HG03060 (cell line): ENCODE measurements around the gene GRIA4.

Source experiments
- ATAC-seq: cut with Tn5 transposase; IDR thresholded peaks from one replicate; pipeline ENCODE4 v1.9.1; 2021; ENCODE audit warnings: low read depth, moderate number of reproducible peaks; ENCODE audit not compliant: unreplicated experiment

The GRIA4 gene

DNA sequence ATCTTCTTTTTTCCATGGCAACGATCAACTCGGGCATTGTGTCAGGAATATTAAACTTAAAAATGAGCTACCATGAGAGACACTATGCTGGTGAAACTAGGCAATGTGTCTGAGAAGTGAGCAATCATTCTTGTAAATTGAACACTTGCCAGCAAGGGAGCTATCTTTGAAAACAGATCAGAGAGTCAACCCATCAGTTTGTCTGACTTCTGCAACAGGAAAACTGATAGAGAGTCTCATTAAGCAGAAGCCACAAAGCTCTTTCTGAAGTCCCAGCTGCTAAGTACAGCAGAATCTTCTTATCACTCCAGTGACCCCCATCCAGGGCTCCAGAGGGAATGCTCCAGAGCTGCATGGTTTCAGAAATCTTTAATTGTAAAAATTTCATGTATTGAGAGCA is 297.4 kb downstream of the GRIA4 start:
- no peak for ATAC-seq

DNA sequence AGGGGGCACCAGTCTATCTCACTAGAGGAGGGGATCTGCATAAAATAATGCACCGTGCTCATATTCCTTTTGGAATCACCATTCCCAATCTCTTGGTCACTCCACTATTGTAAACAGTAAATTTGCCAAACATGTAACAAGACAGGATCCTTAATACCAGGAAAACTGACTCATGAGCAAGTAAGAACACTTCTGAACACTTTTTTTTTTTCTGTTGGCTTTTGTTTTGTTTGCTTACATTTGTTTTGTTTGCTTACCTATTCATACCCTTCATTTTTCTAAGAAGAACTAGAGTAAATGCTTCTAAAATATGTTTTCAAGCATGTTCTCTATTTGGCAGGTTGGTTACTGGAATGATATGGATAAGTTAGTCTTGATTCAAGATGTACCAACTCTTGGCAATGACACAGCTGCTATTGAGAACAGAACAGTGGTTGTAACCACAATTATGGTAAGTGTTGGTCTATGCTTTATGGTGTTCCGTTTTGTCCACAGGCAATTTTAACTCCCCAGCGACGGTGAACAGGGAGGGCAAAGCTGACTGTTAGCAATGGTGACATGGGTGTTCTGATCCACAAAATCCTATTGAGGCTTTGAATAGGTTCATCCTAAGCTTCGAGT is 300.3 kb downstream of the GRIA4 start:
- no peak for ATAC-seq

GRCh38 chr11:105911454-105911853 is 301.6 kb downstream of the GRIA4 start:
- no peak for ATAC-seq

DNA sequence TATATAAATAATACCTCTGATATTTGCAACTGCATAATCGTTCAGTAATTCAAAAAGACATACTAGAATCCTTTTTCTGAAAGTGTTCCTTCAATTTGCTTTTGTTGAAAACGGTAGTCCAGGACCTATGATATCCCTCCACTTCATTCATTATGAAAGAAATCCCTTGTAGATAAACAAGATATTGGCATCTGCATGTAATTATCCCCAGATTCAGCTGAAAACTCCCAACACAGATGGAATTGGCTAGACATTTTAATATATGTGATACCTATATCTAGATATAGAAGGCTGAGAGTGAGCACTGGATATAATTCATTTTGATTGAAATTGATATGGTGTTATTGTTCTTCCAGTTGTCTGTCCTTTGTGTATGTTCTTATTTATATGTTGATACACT is 302.8 kb downstream of the GRIA4 start:
- ATAC-seq: no peak

DNA sequence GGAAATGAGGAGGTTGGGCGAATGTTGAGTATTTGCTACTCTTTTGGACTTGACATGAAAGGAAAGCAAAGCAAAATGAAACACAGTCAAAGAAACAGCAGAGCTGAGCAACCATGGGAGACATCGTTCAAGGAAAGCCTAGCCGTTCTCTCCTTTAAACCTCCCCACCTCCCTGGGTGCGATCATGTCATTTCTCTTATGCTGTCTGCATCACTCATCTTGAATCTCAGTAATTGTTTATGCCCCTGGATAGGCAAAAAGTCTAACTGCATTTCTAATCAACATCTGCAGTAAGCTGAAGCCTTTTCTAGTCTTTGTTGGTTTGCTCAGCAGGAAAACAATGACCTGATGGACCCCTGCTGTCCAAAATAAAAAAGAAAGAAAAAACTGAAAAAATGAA is 305.1 kb downstream of the GRIA4 start:
- ATAC-seq: no peak

GRCh38 chr11:105918039-105918438 is 308.2 kb downstream of the GRIA4 start:
- ATAC-seq: no peak

GRCh38 chr11:105918600-105918999 is 308.7 kb downstream of the GRIA4 start:
- ATAC-seq: no peak

DNA sequence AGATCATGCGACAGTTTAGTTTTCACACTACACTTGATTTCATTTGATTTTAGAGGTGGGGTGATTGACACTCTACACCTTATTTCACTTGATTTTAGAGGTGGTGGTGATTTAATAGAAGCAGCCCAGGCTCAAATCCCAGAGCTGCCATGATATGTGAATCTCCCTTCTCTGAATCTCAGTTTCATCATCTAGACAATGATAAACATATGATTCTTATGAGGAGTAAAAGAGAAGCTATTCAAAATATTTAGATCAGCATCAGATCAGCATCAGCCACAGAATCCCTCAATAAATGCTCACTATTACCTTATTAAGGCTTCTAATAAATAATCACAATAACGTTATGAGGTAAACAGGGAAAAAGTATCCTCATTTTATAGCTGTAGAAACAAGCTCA is 313.4 kb downstream of the GRIA4 start:
- ATAC-seq: no peak

- no peak for ATAC-seq
Observed at GRCh38 chr11:105923807-105924206, 313.9 kb downstream of the GRIA4 start.

GRCh38 chr11:105929084-105929955 is 319.4 kb downstream of the GRIA4 start:
- no peak for ATAC-seq

DNA sequence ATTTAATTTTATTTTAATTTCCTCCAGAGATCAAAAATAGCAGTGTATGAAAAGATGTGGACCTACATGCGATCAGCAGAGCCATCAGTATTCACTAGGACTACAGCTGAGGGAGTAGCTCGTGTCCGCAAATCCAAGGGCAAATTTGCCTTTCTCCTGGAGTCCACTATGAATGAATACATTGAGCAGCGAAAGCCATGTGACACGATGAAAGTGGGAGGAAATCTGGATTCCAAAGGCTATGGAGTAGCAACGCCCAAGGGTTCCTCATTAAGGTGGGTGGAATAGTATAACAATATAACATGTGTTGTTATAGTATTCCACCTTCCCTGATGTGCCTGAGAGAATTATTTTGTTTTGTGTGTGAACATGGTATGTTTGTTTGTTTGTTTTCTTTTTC is 323.8 kb downstream of the GRIA4 start:
- ATAC-seq: no peak

- ATAC-seq: no peak
Observed at GRCh38 chr11:105935791-105936190, 325.9 kb downstream of the GRIA4 start.

DNA sequence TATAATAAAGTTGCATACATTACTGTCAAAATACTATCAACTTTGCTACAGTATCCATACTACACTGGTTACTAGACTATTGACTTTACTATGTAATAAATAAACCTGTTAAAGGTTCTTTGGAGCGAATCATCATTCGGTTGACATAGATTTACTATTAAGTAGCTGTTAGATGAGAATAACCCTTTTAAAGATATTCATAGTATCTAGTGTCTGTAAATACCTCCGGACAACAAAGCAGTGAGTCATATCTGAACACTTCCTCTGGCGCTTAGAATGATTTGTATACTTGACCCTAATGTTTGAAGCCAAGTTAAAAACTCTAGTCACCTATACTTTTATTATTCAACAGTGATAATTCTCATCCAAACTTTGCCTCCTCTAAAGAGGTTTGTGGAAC is 327.5 kb downstream of the GRIA4 start:
- peak; percentile 96 for ATAC-seq

DNA sequence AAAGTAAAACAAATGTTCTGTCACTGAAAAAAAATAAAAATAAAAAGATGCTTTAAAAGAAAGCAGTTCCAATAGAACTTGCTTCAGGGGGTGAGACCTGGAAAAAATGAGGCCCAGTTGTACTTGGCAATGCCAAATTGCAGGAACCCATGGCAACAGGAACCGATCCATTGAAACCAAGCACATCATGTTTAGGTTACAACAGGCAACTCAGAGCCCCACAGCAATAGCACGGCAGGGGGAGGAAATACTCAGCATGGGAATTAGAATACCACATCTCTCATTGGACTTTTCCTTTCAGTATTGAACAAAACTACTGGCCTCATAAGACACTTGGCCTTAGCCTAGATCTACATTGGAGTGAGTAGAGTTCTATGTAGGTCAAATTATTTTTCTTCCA is 327.9 kb downstream of the GRIA4 start:
- ATAC-seq: no peak

- ATAC-seq: no peak
Observed at GRCh38 chr11:105942921-105943320, 333.0 kb downstream of the GRIA4 start.

- no peak for ATAC-seq
Observed at GRCh38 chr11:105948918-105949590, 339.2 kb downstream of the GRIA4 start.

DNA sequence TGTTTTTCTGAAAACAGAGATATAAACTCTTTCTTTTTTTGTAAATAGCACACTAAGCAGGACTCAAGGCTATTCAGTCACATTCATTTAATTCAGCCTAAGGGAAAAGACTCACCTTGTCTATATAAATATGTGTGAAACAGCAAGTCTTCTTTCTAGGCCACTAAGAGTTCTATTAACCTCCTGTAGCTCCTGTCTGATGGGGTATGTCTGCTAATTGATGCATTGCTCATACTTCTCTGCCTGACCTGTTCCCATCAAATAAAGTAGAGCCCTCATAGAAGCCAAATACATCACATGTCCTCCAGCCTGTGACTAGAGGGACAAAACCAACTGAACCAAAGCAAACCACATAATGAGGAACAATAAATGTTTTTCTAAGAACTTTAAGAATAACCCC is 344.0 kb downstream of the GRIA4 start:
- no peak for ATAC-seq

DNA sequence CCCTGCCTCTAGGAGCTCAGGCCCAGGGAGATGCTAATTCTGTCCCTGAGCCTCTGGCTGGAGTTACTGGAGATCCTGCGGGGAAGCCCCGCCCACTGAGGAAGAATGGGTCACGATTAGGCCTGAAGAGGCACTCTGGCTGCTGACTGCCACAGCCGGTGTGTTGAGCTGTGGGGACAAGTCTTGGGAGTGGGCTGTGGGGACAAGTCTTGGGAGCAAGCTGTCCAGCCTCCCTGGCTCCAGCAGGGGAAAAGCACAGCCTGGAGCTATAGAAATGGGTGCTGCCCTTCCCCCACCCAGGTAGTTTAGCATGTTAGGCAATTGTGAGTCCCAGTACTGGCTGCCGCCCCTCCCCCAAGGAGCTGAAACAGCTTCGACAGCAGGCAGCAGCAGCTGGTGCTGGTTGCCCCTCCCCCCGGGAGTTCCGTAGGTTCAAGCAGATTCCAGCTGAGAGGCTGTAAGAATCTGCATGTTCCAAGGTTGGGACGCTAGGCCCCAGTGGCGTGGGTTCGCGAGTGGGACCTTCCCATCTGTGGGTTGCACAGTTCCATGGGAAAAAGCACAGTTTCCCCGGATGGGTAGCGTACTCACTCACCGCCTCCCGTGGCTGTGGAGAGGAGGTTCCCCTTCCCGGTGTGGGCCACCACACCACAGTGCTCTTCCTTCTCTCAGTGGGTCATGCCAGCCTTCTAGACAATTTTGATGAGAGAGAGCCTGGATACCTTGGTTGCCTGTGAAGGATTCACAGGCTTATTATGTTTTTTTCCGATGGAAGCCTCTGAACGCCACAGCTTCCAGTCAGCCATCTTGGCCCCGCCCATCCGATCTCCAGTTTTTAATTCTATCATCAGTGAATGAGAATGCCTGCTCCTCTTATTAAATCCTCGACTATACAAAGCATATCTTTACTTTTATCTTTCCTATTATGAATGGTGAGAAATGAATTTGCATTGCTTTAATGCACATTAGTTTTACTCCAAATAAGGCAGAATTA is 350.7 kb downstream of the GRIA4 start:
- ATAC-seq: no peak

- ATAC-seq: no peak
Observed at GRCh38 chr11:105968021-105968697, 358.3 kb downstream of the GRIA4 start.

DNA sequence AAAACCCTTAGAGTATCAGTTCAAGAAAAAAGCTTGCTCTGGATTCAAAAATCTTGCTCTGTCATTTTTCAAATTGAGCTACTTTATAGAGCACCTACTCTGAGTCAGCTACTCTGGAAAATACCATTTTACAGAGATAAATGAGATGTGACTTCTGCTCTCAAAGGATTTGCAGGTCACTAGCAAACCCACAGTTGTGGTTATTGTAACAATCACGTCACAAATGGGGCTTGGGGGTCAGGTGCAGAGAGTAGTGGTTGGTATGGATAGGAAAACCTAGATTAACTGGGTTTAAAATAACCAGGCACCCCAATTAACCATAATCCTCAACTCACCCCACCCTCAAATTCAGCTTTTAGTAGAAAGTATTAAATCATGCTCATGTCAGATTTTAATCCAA is 359.9 kb downstream of the GRIA4 start:
- ATAC-seq: no peak
